H1 (cell line): ENCODE measurements around the gene DIPK1B. TPM values are rescaled to one million over a fixed set of nuclear protein-coding genes. Genes with fewer than 3 reads are reported as not detected.

ENCODE experiments used
- CTCF ChIA-PET: fragments of 300-600 bp; sonication (Branson Sonifier 250); formaldehyde crosslinking; loops from one replicate; lab custom pipeline; 2021; ENCODE audit not compliant: partially characterized antibody; lab: Charles Lee
- POLR2A ChIA-PET: fragments of 300-600 bp; sonication (Branson Sonifier 250); formaldehyde crosslinking; loops from one replicate; lab custom pipeline; 2021; ENCODE audit warnings: inconsistent platforms; ENCODE audit not compliant: partially characterized antibody; lab: Charles Lee
- DNase-seq, 2 experiments: peaks; one replicate each; pipeline versions ENCODE4 v3.0.0 to v3.0.0-alpha.2; 2010 to 2022; ENCODE audit warnings: low spot score in 2 of 2, low read depth in 1 of 2, mixed read lengths in 1 of 2
- FAIRE-seq: peaks from 2 replicates; lab custom pipeline; 2011; peaks lifted over from hg19 to GRCh38; lab: Jason Lieb, UNC
- H2AFZ ChIP-seq: 2 replicates; pipeline ENCODE4 v1.8.1; 2012; ENCODE audit warnings: low read length, inconsistent platforms
- H2AK5ac ChIP-seq: 2 replicates; pipeline ENCODE4 v1.6.1; 2013; ENCODE audit warnings: low read depth, low read length
- H2BK120ac ChIP-seq: replicated peaks from 2 replicates; pipeline ENCODE3; 2013; ENCODE audit warnings: low read depth, low read length, inconsistent platforms
- H2BK12ac ChIP-seq: 2 replicates; pipeline ENCODE4 v1.6.1; 2013; ENCODE audit warnings: low read depth, low read length
- H2BK15ac ChIP-seq: 2 replicates; pipeline ENCODE4 v1.6.1; 2013; ENCODE audit warnings: low read length
- H2BK20ac ChIP-seq: 2 replicates; pipeline ENCODE4 v1.6.1; 2013; ENCODE audit warnings: low read length
- H2BK5ac ChIP-seq: 2 replicates; pipeline ENCODE4 v1.6.1; 2013; ENCODE audit warnings: low read depth, low read length
- H3K14ac ChIP-seq: 2 replicates; pipeline ENCODE4 v1.6.1; 2013; ENCODE audit warnings: inconsistent platforms; ENCODE audit not compliant: insufficient read length
- H3K18ac ChIP-seq: 2 replicates; pipeline ENCODE4 v1.6.1; 2013; ENCODE audit warnings: low read length; ENCODE audit errors: extremely low read depth
- H3K23ac ChIP-seq: 2 replicates; pipeline ENCODE4 v1.6.1; 2013; ENCODE audit warnings: inconsistent platforms; ENCODE audit not compliant: insufficient read length
- H3K23me2 ChIP-seq: 2 replicates; pipeline ENCODE4 v1.6.1; 2013; ENCODE audit warnings: low read depth, low read length
- H3K27ac ChIP-seq: 2 replicates; pipeline ENCODE4 v1.6.1; 2011; ENCODE audit warnings: low read depth, low read length, inconsistent platforms
- H3K27me3 ChIP-seq, 4 experiments: replicated peaks in 1 of 4; 1 replicate in 1 of 4; 2 replicates in 3 of 4; pipeline versions ENCODE4 v1.6.1 to v1.8.1; 2011 to 2013; ENCODE audit warnings: low read length in 3 of 4, mild to moderate bottlenecking in 3 of 4, inconsistent platforms in 2 of 4, mixed read lengths in 2 of 4, moderate library complexity in 1 of 4; ENCODE audit not compliant: control insufficient read depth in 3 of 4, insufficient read depth in 3 of 4; ENCODE audit errors: extremely low read depth in 1 of 4
- H3K36me3 ChIP-seq, 4 experiments: 2 replicates each; pipeline versions ENCODE4 v1.6.1 to v1.8.1; 2011 to 2013; ENCODE audit warnings: mild to moderate bottlenecking in 4 of 4, low read length in 3 of 4, moderate library complexity in 2 of 4, control low read depth in 1 of 4, inconsistent platforms in 1 of 4; ENCODE audit not compliant: insufficient read depth in 4 of 4, control insufficient read depth in 2 of 4
- H3K4ac ChIP-seq: replicated peaks from 2 replicates; pipeline ENCODE3; 2013; ENCODE audit warnings: low read length, low read depth, mixed read lengths, inconsistent platforms; ENCODE audit not compliant: insufficient read length
- H3K4me1 ChIP-seq, 4 experiments: replicated peaks in 1 of 4; 1 replicate in 1 of 4; 2 replicates in 3 of 4; pipeline versions ENCODE4 v1.6.1 to v1.8.1; 2011 to 2013; ENCODE audit warnings: low read length in 3 of 4, inconsistent platforms in 2 of 4, mixed read lengths in 1 of 4; ENCODE audit not compliant: insufficient read depth in 4 of 4, control insufficient read depth in 3 of 4
- H3K4me2 ChIP-seq, 2 experiments: 2 replicates each; pipeline versions ENCODE4 v1.6.1 to v1.8.1; 2011 to 2013; ENCODE audit warnings: low read depth in 2 of 2, low read length in 2 of 2, control low read depth in 1 of 2, inconsistent platforms in 1 of 2, mild to moderate bottlenecking in 1 of 2; ENCODE audit not compliant: insufficient read depth in 1 of 2
- H3K4me3 ChIP-seq, 4 experiments: fragments of 200-600, 300-600 bp in 1 of 4; sonication (generic), shearing (Covaris generic), sonication (Bioruptor Twin) in 1 of 4; 2 replicates each; pipeline versions ENCODE4 v1.5.1 to v1.8.1; 2011 to 2016; ENCODE audit warnings: low read length in 4 of 4, low read depth in 3 of 4, control low read depth in 2 of 4, inconsistent platforms in 2 of 4, mild to moderate bottlenecking in 2 of 4, mixed read lengths in 1 of 4, moderate library complexity in 1 of 4; ENCODE audit not compliant: insufficient read depth in 2 of 4; ENCODE audit errors: extremely low read depth in 1 of 4
- H3K56ac ChIP-seq: replicated peaks from 2 replicates; pipeline ENCODE3; 2013; ENCODE audit warnings: low read depth, mild to moderate bottlenecking, mixed read lengths, low read length, inconsistent platforms; ENCODE audit not compliant: insufficient read length
- H3K79me1 ChIP-seq: 2 replicates; pipeline ENCODE4 v1.6.1; 2013; ENCODE audit warnings: low read depth, low read length, control low read depth
- H3K79me2 ChIP-seq, 2 experiments: 2 replicates each; pipeline versions ENCODE4 v1.6.1 to v1.8.1; 2012 to 2013; ENCODE audit warnings: low read length in 2 of 2, mild to moderate bottlenecking in 2 of 2, inconsistent platforms in 1 of 2; ENCODE audit not compliant: insufficient read depth in 2 of 2, control insufficient read depth in 1 of 2
- H3K9ac ChIP-seq, 4 experiments: replicated peaks in 1 of 4; 1 replicate in 1 of 4; 2 replicates in 3 of 4; pipeline versions ENCODE4 v1.6.1 to v1.8.1; 2011 to 2013; ENCODE audit warnings: low read depth in 3 of 4, low read length in 3 of 4, control low read depth in 2 of 4, mild to moderate bottlenecking in 2 of 4, moderate library complexity in 2 of 4, inconsistent platforms in 1 of 4; ENCODE audit errors: extremely low read depth in 1 of 4
- H3K9me3 ChIP-seq, 2 experiments: 2 replicates each; pipeline versions ENCODE4 v1.6.1 to v1.8.1; 2012 to 2013; ENCODE audit warnings: mild to moderate bottlenecking in 2 of 2, moderate library complexity in 2 of 2, control low read depth in 1 of 2, inconsistent platforms in 1 of 2, low read depth in 1 of 2, low read length in 1 of 2, mixed read lengths in 1 of 2; ENCODE audit not compliant: insufficient read depth in 2 of 2
- H4K20me1 ChIP-seq, 2 experiments: replicated peaks in 1 of 2; 2 replicates each; pipeline versions ENCODE3 to v1.8.1; 2011 to 2013; ENCODE audit warnings: inconsistent platforms in 2 of 2, low read length in 2 of 2, mild to moderate bottlenecking in 1 of 2; ENCODE audit not compliant: insufficient read depth in 2 of 2, control insufficient read depth in 1 of 2
- H4K5ac ChIP-seq: 2 replicates; pipeline ENCODE4 v1.6.1; 2013; ENCODE audit warnings: low read length, low read depth, mixed read lengths, inconsistent platforms; ENCODE audit not compliant: insufficient read length
- H4K8ac ChIP-seq: 2 replicates; pipeline ENCODE4 v1.8.0; 2013; ENCODE audit warnings: mild to moderate bottlenecking, moderate library complexity, low read length, inconsistent platforms; ENCODE audit not compliant: insufficient read depth; ENCODE audit errors: extremely low read depth
- H4K91ac ChIP-seq: replicated peaks from 2 replicates; pipeline ENCODE3; 2013; ENCODE audit warnings: low read length, mixed read lengths, inconsistent platforms; ENCODE audit not compliant: insufficient read length
- E2F6 ChIP-seq: IDR thresholded peaks from 2 replicates; pipeline ENCODE4 v1.6.1; 2012; ENCODE audit warnings: inconsistent platforms
- EP300 ChIP-seq, 2 experiments: IDR thresholded peaks; 1 replicate in 1 of 2; 2 replicates in 1 of 2; pipeline ENCODE4 v1.6.1; 2011 to 2012; ENCODE audit warnings: low read depth in 2 of 2, low read length in 2 of 2, mild to moderate bottlenecking in 2 of 2, borderline replicate concordance in 1 of 2, inconsistent platforms in 1 of 2, moderate library complexity in 1 of 2
- MAX ChIP-seq: IDR thresholded peaks from 2 replicates; pipeline ENCODE4 v1.6.1; 2012; ENCODE audit warnings: inconsistent platforms
- RBBP5 ChIP-seq: IDR thresholded peaks from 2 replicates; pipeline ENCODE4 v1.7.1; 2012; ENCODE audit warnings: low read depth, mild to moderate bottlenecking, inconsistent platforms, low read length, moderate library complexity, borderline replicate concordance
- SP2 ChIP-seq: IDR thresholded peaks from 2 replicates; pipeline ENCODE4 v1.6.1; 2012; ENCODE audit warnings: mild to moderate bottlenecking, low read length, inconsistent platforms
- SUZ12 ChIP-seq: fragments of 200-600 bp; sonication (generic); IDR thresholded peaks from 2 replicates; pipeline ENCODE4 v1.6.1; 2012; ENCODE audit warnings: mild to moderate bottlenecking, inconsistent platforms, low read length, moderate library complexity, mixed read lengths
- TAF7 ChIP-seq: optimal IDR thresholded peaks from 2 replicates; pipeline ENCODE3; 2011; ENCODE audit warnings: low read depth, mild to moderate bottlenecking, inconsistent platforms, low read length, moderate library complexity, borderline replicate concordance
- WGBS, 2 experiments: shearing (Covaris generic) in 1 of 2; methylation state at CpG; one replicate each; pipeline versions ENCODE4 v1.1.6 to v1.1.7; 2013 to 2015; ENCODE audit warnings: low lambda C conversion rate in 2 of 2, mixed read lengths in 2 of 2, inconsistent platforms in 1 of 2, low coverage in 1 of 2, missing lambda C conversion rate in 1 of 2; ENCODE audit not compliant: insufficient replicate concordance in 2 of 2, insufficient coverage in 1 of 2, insufficient read length in 1 of 2; ENCODE audit errors: extremely low coverage in 1 of 2, missing lambda C conversion rate in 1 of 2; 5-methylcytosine and 5-hydroxymethylcytosine counted together
- polyA plus RNA-seq, 7 experiments: library from polyadenylated mRNA; depleted of rRNA in 3 of 7; stranded (reverse) in 5 of 7; unstranded in 2 of 7; fragments of >200 nt in 5 of 7; fragments of 200-250 nt in 2 of 7; gene quantifications; 1 replicate in 5 of 7; 2 replicates in 1 of 7; 4 replicates in 1 of 7; pipeline versions ENCODE4 v1.2.1 to v1.2.3, GENCODE V29; 2011 to 2013; ENCODE audit warnings: missing spikeins in 2 of 7, mixed read lengths in 2 of 7
- total RNA-seq: library from RNA; stranded (reverse); fragmentation: NEBNext Ultra II Directional; extraction: Animal tissue kit (Norgen Biotek cat#: 25700); gene quantifications from 2 replicates; pipeline ENCODE4 v1.2.1, GENCODE V29; 2021

The DIPK1B gene
- total and polyA plus RNA-seq, 2 of the 8 experiments (the other 6 are each of a cell fraction or from before 2014, with no cell fraction given), result 32.3 to 64.8 TPM

- no peak overlapping the region for H3K4me3 ChIP-seq
- POLR2A ChIA-PET, result interaction anchor here (1.1 to 11.2 kb wide), 3 partner anchors 8 to 30 kb away, joined by 3 to 223 read pairs (median 46); no protein-coding TSS in a partner anchor
- 88% methylated on average over 17 of the region's 17 CpGs; no CpG with 5 or more reads in 1 of the 2 experiments for WGBS, 2 experiments
- TF ChIP-seq E2F6, result no peak
- TF ChIP-seq MAX, result no peak
- TF ChIP-seq SUZ12, result no peak
- TF ChIP-seq SP2, result no peak
- no peak for TF ChIP-seq EP300 (IDR thresholded peaks at IDR 0.05; ENCODE audit: borderline replicate concordance in 1 of 2, low read depth in 2 of 2, low read length in 2 of 2)
- TF ChIP-seq RBBP5, result no peak
- no peak for TF ChIP-seq TAF7
Measured at GRCh38 chr9:136714096-136714892, 1.9 kb downstream of the DIPK1B start.

More at GRCh38 chr9:136714096-136714892, 1.9 kb downstream of the DIPK1B start:
- no peak overlapping the region for H3K23ac ChIP-seq
- no peak for DNase-seq
- H3K4me2 ChIP-seq, result peak overlapping the region in 1 of 2 experiments; percentile 80; a peak in 1 of 4 replicates
- CTCF ChIA-PET, result interaction anchor here (0.8 to 9.2 kb wide), 8 partner anchors 8 to 229 kb away, joined by 3 to 62 read pairs (median 4); no protein-coding TSS in a partner anchor
- no peak overlapping the region for H2AFZ ChIP-seq
- H3K36me3 ChIP-seq, result no peaks in the 10 kb centered on the region
- H2BK20ac ChIP-seq, result no peak overlapping the region
- no peak overlapping the region for H3K27ac ChIP-seq
- peaks cover 21% of the 10 kb centered on the region for H3K79me1 ChIP-seq
- H4K20me1 ChIP-seq, result peaks cover 13 to 20% of the 10 kb centered on the region in 2 experiments
- H3K4me1 ChIP-seq, result peaks cover 0 to 12% (median 6%) of the 10 kb centered on the region in 4 experiments; a peak in 5 of 7 replicates
- peak overlapping the region in 2 of 4 experiments; percentile 8 to 25; a peak in 1 of 7 replicates for H3K9ac ChIP-seq
- no peak overlapping the region for H2BK12ac ChIP-seq
- H2AK5ac ChIP-seq, result no peak overlapping the region
- no peak overlapping the region for H3K4ac ChIP-seq
- no peak overlapping the region for H2BK120ac ChIP-seq
- no peak overlapping the region for H3K18ac ChIP-seq
- H3K23me2 ChIP-seq, result peaks cover 3% of the 10 kb centered on the region; the same call in 1 of the 2 replicates
- H3K9me3 ChIP-seq, result no peaks in the 10 kb centered on the region
- no peak overlapping the region for H3K14ac ChIP-seq
- peaks cover 0 to 4% (median 3%) of the 10 kb centered on the region in 4 experiments; a peak in 4 of 7 replicates for H3K27me3 ChIP-seq
- FAIRE-seq, result no peak
- H3K79me2 ChIP-seq, result peaks cover 0 to 11% of the 10 kb centered on the region in 2 experiments; a peak in 1 of 4 replicates
- no peak overlapping the region for H4K91ac ChIP-seq
- H4K5ac ChIP-seq, result no peak overlapping the region
- no peak overlapping the region for H2BK5ac ChIP-seq
- peak overlapping the region; percentile 71; the same call in 1 of the 2 replicates for H4K8ac ChIP-seq
- no peak overlapping the region for H2BK15ac ChIP-seq
- no peak overlapping the region for H3K56ac ChIP-seq
